Hepatocyte (in vitro differentiated cells): Measurements from ENCODE around the gene MTF1. TPM values are rescaled to one million over a fixed set of nuclear protein-coding genes. Genes with fewer than 3 reads are reported as not detected.
"Not testable (repeated sequence)": the region's sequence is repeated elsewhere in the genome, so short reads cannot be mapped to it uniquely, and the experiment has no call there.

ENCODE experiments used
- DNase-seq: peaks from one replicate; pipeline ENCODE4 v3.0.0-alpha.2; 2016; ENCODE audit warnings: low spot score
- H2AFZ ChIP-seq: fragments of 200-600 bp; sonication (generic); 2 replicates; pipeline ENCODE4 v1.6.0; 2016; ENCODE audit warnings: antibody characterized with exemption, mild to moderate bottlenecking
- H3K27ac ChIP-seq: fragments of 200-600 bp; sonication (generic); 2 replicates; pipeline ENCODE4 v1.5.1; 2016; ENCODE audit warnings: mild to moderate bottlenecking
- H3K27me3 ChIP-seq: fragments of 200-600 bp; sonication (generic); 2 replicates; pipeline ENCODE4 v1.6.1; 2016
- H3K36me3 ChIP-seq: fragments of 200-600 bp; sonication (generic); replicated peaks from 2 replicates; pipeline ENCODE4 v1.5.1; 2016; ENCODE audit warnings: low read depth; ENCODE audit not compliant: insufficient read depth
- H3K4me1 ChIP-seq: fragments of 200-600 bp; sonication (generic); 2 replicates; pipeline ENCODE4 v1.5.1; 2016; ENCODE audit warnings: mild to moderate bottlenecking, moderate library complexity; ENCODE audit not compliant: insufficient read depth
- H3K4me2 ChIP-seq: fragments of 200-600 bp; sonication (generic); 2 replicates; pipeline ENCODE4 v1.6.0; 2016
- H3K4me3 ChIP-seq: fragments of 200-600 bp; sonication (generic); 2 replicates; pipeline ENCODE4 v1.5.1; 2016; ENCODE audit warnings: mild to moderate bottlenecking
- H3K79me2 ChIP-seq: fragments of 200-600 bp; sonication (generic); 2 replicates; pipeline ENCODE4 v1.6.0; 2017; ENCODE audit warnings: mild to moderate bottlenecking
- H3K9me2 ChIP-seq: fragments of 200-600 bp; sonication (generic); replicated peaks from 2 replicates; pipeline ENCODE4 v1.6.0; 2017; ENCODE audit warnings: mild to moderate bottlenecking; ENCODE audit not compliant: insufficient read depth
- H3K9me3 ChIP-seq: fragments of 200-600 bp; sonication (generic); 2 replicates; pipeline ENCODE4 v1.5.1; 2016; ENCODE audit warnings: low read depth, mild to moderate bottlenecking
- H4K20me1 ChIP-seq: fragments of 200-600 bp; sonication (generic); 2 replicates; pipeline ENCODE4 v1.6.0; 2016; ENCODE audit warnings: mild to moderate bottlenecking; ENCODE audit not compliant: insufficient read depth, poor library complexity, severe bottlenecking
- CTCF ChIP-seq: fragments of 200-600 bp; sonication (generic); IDR thresholded peaks from 2 replicates; pipeline ENCODE4 v1.5.1; 2016; ENCODE audit warnings: antibody characterized with exemption, mild to moderate bottlenecking; ENCODE audit not compliant: poor library complexity
- EZH2 ChIP-seq: fragments of 200-600 bp; sonication (generic); IDR thresholded peaks from 2 replicates; pipeline ENCODE4 v1.6.1; 2016; ENCODE audit warnings: antibody characterized with exemption, mild to moderate bottlenecking, borderline replicate concordance
- EZH2phosphoT487 ChIP-seq: fragments of 200-600 bp; sonication (generic); IDR thresholded peaks from one replicate; pipeline ENCODE4 v1.6.1; 2018; ENCODE audit warnings: antibody characterized with exemption, mild to moderate bottlenecking, low read depth, moderate library complexity; ENCODE audit not compliant: unreplicated experiment, severe bottlenecking
- WGBS: methylation state at CpG from one replicate; pipeline ENCODE4 v1.1.6; 2016; ENCODE audit warnings: low lambda C conversion rate; ENCODE audit errors: missing lambda C conversion rate; 5-methylcytosine and 5-hydroxymethylcytosine counted together
- polyA plus RNA-seq: library from polyadenylated mRNA; unstranded; fragments of >200 nt; fragmentation: Nextera tagmentation; extraction: Ambion mirVana; gene quantifications from 2 replicates; pipeline ENCODE4 v1.2.1, GENCODE V29; 2016
- total RNA-seq: library from RNA; depleted of rRNA; stranded (reverse); fragments of >200 nt; gene quantifications from 2 replicates; pipeline ENCODE4 v1.2.3, GENCODE V29; 2014

The MTF1 gene
- total RNA-seq (4.7 and 5.1 TPM in 2 replicates), polyA plus RNA-seq (5.0 and 8.0 TPM in 2 replicates)

GRCh38 chr1:37859507-37860345 is at the start of gene MTF1:
TSS of gene MTF1 (minus strand) at chr1:37859592. CDS start at chr1:37857658, 1,934 bp downstream.
- H3K9me3 ChIP-seq, result no peaks in the 10 kb centered on the region
- peaks cover 43% of the 10 kb centered on the region for H3K79me2 ChIP-seq
- H3K27me3 ChIP-seq, result no peaks in the 10 kb centered on the region
- peaks cover 27% of the 10 kb centered on the region for H3K4me1 ChIP-seq
- peak within 1 kb of the TSS; percentile 86 for H3K4me3 ChIP-seq
- TF ChIP-seq CTCF (peak; percentile 77), EZH2 (no peak)
- no peaks in the 10 kb centered on the region for H3K36me3 ChIP-seq
- no peaks in the 10 kb centered on the region for H3K9me2 ChIP-seq
- DNase-seq, result peak; percentile 98
- peak within 1 kb of the TSS; percentile 96 for H3K27ac ChIP-seq
- peak within 1 kb of the TSS; percentile 80 for H2AFZ ChIP-seq
- H3K4me2 ChIP-seq, result peak within 1 kb of the TSS; percentile 93
- 1% methylated on average over 60 of the region's 61 CpGs for WGBS
- peaks cover 8% of the 10 kb centered on the region for H4K20me1 ChIP-seq

DNA sequence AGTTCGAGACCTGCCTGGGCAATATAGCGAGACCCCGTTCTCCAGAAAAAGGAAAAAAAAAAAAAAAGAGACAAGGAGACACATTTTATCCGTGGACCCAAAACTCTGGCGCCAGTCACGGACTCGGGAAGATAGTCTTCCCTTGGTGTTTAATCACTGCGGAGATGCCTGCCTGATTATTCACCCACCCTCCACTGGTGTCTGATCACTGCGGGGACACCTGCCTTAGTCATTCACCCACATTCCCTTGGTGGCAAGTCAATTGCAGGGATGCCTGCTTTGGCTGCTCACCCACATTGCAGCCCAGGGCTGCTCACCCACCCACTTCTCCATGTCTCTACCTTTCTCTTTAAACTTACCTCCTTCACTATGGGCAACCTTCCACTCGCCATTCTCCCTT is 49.1 kb upstream of the MTF1 start:
- H3K4me1 ChIP-seq, H3K4me3 ChIP-seq, H3K36me3 ChIP-seq, DNase-seq, H4K20me1 ChIP-seq, H3K9me2 ChIP-seq, H2AFZ ChIP-seq, H3K27me3 ChIP-seq, H3K4me2 ChIP-seq, H3K79me2 ChIP-seq, H3K27ac ChIP-seq: not testable (repeated sequence)
- H3K9me3 ChIP-seq, result peaks cover 11% of the 10 kb centered on the region
- WGBS, result 100% methylated on average over 10 of the region's 10 CpGs

- not testable (repeated sequence) for H3K4me3 ChIP-seq, H3K36me3 ChIP-seq, H3K4me2 ChIP-seq, H3K27ac ChIP-seq, H4K20me1 ChIP-seq, H3K27me3 ChIP-seq, H2AFZ ChIP-seq, DNase-seq, H3K4me1 ChIP-seq, H3K79me2 ChIP-seq, H3K9me2 ChIP-seq
- H3K9me3 ChIP-seq, result peaks cover 11% of the 10 kb centered on the region
- WGBS, result 100% methylated on average over 6 of the region's 6 CpGs
Measured at GRCh38 chr1:37907416-37908125, 48.2 kb upstream of the MTF1 start.

DNA sequence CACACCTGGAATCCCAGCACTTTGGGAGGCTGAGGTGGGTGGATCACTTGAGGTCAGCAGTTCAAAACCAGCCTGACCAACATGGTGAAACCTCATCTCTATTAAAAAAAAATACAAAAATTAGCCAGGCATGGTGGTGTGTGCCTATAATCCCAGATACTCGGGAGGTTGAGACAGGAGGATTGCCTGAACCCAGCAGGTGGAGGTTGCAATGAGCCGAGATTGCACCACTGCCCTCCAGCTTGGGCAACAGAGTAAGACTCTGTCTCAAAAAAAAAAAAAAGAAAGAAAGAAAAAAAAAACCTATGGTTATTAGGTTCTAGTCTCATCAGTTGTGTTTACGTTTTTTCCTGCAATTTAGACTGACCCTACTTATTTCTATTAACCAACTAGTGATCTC is 47.2 kb upstream of the MTF1 start:
- not testable (repeated sequence) for H3K27ac ChIP-seq, H4K20me1 ChIP-seq, H3K9me2 ChIP-seq, DNase-seq, H3K4me1 ChIP-seq, H3K27me3 ChIP-seq, H2AFZ ChIP-seq, H3K79me2 ChIP-seq, H3K4me2 ChIP-seq, H3K36me3 ChIP-seq, H3K4me3 ChIP-seq
- H3K9me3 ChIP-seq, result peaks cover 11% of the 10 kb centered on the region
- 92% methylated on average over 3 of the region's 3 CpGs for WGBS

DNA sequence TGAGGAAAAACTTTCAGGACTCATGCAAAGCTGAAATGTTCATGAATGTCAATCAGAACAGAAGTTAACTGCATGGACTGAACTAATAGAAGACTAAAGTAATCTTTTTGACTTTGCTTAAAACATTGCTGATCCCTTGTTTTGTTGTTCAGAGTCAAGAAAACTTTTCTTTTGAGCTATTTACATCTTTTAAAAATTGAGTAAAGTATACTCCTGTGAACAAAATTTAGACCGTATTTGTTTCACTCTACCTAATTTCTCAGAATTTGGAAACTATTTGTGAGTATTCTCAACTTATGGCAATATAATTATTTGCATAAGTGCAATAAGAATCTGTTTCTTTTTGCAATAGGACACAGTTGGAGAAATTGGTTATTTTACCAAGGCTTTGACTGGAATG is 46.3 kb upstream of the MTF1 start:
- TF ChIP-seq EZH2phosphoT487, result no peak
- TF ChIP-seq CTCF, result no peak
- no peak for TF ChIP-seq EZH2
- H3K4me2 ChIP-seq, result no peak overlapping the region
- H3K36me3 ChIP-seq, result no peaks in the 10 kb centered on the region

DNA sequence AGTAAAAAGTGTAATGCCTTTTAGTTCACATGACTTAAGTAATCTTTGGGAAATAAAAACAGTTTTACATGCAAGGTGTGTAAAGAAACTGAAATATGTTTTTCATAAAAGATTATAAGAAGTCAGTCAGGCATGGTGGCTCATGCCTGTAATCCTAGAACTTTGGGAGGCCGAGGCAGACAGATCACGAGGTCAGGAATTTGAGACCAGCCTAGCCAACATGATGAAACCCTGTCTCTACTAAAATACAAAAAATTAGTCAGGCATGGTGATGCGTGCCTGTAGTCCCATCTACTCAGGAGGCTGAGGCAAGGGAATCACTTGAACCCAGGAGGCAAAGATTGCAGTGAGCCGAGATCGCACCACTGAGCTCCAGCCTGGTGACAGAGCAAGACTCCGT is 44.5 kb upstream of the MTF1 start:
- not testable (repeated sequence) for H3K4me1 ChIP-seq, DNase-seq, H3K9me2 ChIP-seq, H3K4me2 ChIP-seq, H3K79me2 ChIP-seq, H3K27ac ChIP-seq, H2AFZ ChIP-seq, H3K4me3 ChIP-seq, H4K20me1 ChIP-seq, H3K36me3 ChIP-seq, H3K27me3 ChIP-seq
- H3K9me3 ChIP-seq, result peaks cover 11% of the 10 kb centered on the region
- WGBS, result 94% methylated on average over 6 of the region's 6 CpGs

More for the DNA sequence above, 46.3 kb upstream of the MTF1 start:
- no peaks in the 10 kb centered on the region for H3K4me1 ChIP-seq
- no peaks in the 10 kb centered on the region for H3K79me2 ChIP-seq
- H3K27me3 ChIP-seq, result no peaks in the 10 kb centered on the region
- H3K9me2 ChIP-seq, result no peaks in the 10 kb centered on the region
- H4K20me1 ChIP-seq, result no peaks in the 10 kb centered on the region
- H3K27ac ChIP-seq, result no peak overlapping the region
- no peak for DNase-seq
- no peak overlapping the region for H2AFZ ChIP-seq
- H3K4me3 ChIP-seq, result no peak overlapping the region
- H3K9me3 ChIP-seq, result peaks cover 11% of the 10 kb centered on the region
- 100% methylated on average over 1 of the region's 1 CpG for WGBS
